ACC112 (cell line): ENCODE data around the gene ZNF581.

ENCODE experiments used
- H2AFZ ChIP-seq: fragments of 200-600 bp; sonication (generic); one replicate; pipeline ENCODE4 v1.6.0; 2017; ENCODE audit warnings: antibody characterized with exemption, low read length; ENCODE audit not compliant: unreplicated experiment
- H3K27ac ChIP-seq: fragments of 200-600 bp; sonication (generic); 2 replicates; pipeline ENCODE4 v1.5.1; 2014; ENCODE audit warnings: low read depth, mild to moderate bottlenecking, antibody characterized with exemption, low read length, moderate library complexity
- H3K27me3 ChIP-seq: fragments of 200-600 bp; sonication (generic); 2 replicates; pipeline ENCODE4 v1.6.1; 2014; ENCODE audit warnings: mild to moderate bottlenecking, antibody characterized with exemption, low read length, moderate library complexity, mixed read lengths; ENCODE audit not compliant: insufficient read depth
- H3K36me3 ChIP-seq: fragments of 200-600 bp; sonication (generic); 2 replicates; pipeline ENCODE4 v1.6.1; 2016; ENCODE audit warnings: mild to moderate bottlenecking, antibody characterized with exemption, low read length, moderate library complexity, mixed read lengths; ENCODE audit not compliant: insufficient read depth
- H3K4me1 ChIP-seq: fragments of 200-600 bp; sonication (generic); one replicate; pipeline ENCODE4 v1.6.1; 2016; ENCODE audit warnings: low read length, mixed read lengths; ENCODE audit not compliant: insufficient read depth, unreplicated experiment, control insufficient read depth
- H3K4me3 ChIP-seq: fragments of 200-600 bp; sonication (generic); 2 replicates; pipeline ENCODE4 v1.5.1; 2014; ENCODE audit warnings: mild to moderate bottlenecking, low read depth, low read length
- H3K79me2 ChIP-seq: fragments of 200-600 bp; sonication (generic); one replicate; pipeline ENCODE4 v1.6.0; 2016; ENCODE audit warnings: low read length; ENCODE audit not compliant: control insufficient read depth, unreplicated experiment, insufficient read depth

The ZNF581 gene

DNA sequence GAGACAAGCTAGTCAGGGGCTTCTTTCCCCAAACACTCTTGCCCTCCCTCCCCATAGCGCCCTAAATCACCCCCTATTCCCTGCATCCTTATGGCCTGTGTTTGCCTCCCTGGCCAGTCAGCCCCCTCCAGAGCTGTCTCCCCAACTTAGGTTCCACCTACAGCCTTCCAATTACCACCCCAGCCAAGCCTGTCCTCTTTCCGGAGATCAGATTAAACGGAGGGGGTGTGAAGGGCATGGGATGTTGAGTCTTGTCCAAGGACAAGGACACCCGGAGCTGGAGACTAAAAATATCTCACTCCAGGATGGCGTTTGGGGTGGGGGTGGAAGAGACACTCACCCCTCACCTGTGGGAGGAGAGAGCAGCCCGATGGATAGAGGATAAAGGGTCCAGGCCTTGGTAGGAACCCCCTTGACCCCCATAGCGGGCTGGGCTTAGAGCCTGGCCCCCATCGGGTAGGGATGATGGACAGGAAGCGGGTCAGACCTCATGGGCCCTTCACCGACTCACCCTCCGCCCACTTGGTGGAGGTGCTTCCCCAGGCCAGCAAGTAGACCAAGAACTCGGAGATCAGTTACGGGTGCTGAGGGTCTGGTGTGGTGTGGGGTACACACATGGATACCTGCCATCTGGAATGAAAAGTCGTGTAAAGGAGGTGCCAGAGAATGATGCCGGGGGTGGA lies 32.0 kb upstream of the ZNF581 start:
- H2AFZ ChIP-seq: no peak overlapping the region
- H3K79me2 ChIP-seq: peaks cover 26% of the 10 kb centered on the region
- H3K4me1 ChIP-seq: peaks cover 6% of the 10 kb centered on the region
- no peaks in the 10 kb centered on the region for H3K27me3 ChIP-seq
- H3K27ac ChIP-seq: no peak overlapping the region
- peaks cover 10% of the 10 kb centered on the region; the same call in 1 of the 2 replicates for H3K36me3 ChIP-seq
- H3K4me3 ChIP-seq: no peak overlapping the region

DNA sequence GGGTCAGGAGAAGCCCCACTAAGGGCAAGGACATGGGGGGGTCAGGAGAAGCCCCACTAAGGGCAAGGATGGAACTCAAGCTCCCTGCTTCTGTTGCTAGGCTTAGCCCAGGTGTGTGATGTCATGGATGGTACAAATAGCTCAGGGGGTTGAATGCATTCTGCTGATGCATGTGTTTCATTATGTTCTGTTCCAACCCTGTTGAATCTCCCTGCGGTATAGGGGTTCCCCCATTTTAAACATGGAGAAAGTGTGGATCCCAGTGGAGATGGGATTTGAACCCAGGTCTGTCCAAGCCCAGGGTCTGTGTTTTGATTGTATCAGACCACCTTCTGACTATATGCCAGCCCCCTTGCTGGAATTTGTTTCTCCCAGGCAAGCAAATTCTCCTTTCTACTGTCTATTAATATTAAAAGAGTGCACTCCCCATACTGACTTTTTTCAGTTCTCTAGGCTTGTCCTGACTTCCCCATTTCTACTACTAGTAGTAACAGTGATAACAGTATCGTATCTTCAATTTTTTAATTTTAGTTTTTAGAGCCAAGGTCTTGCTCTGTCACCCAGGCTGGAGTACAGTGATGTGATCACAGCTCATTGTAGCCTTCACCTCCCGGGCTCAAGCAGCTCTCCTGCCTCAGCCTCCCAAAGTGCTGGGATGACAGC lies 31.3 kb upstream of the ZNF581 start:
- Histone ChIP-seq H3K36me3 (peaks cover 10% of the 10 kb centered on the region; the same call in 1 of the 2 replicates), H3K27me3 (no peaks in the 10 kb centered on the region), H3K27ac (no peak overlapping the region), H3K4me1 (no peaks in the 10 kb centered on the region), H2AFZ (no peak overlapping the region), H3K79me2 (peaks cover 20% of the 10 kb centered on the region), H3K4me3 (no peak overlapping the region)

DNA sequence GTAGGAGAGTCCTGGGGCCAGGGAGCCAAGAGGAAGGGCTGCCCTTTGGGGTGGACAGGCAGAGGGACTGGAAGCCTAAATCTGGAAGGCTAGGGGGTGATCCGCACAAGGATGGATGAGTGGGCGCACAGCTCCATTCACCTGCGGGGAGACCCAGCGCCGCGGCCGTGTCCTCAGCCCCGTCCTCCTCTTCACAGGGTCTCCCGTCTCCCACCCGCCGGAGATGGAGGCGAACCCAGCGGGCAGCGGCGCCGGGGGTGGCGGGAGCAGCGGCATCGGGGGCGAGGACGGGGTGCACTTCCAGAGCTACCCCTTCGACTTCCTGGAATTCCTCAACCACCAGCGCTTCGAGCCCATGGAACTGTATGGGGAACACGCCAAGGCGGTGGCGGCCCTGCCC lies 30.1 kb upstream of the ZNF581 start:
- Histone ChIP-seq H2AFZ (no peak overlapping the region), H3K4me1 (no peaks in the 10 kb centered on the region), H3K27me3 (no peaks in the 10 kb centered on the region), H3K36me3 (peaks cover 10% of the 10 kb centered on the region; the same call in 1 of the 2 replicates), H3K79me2 (peaks cover 11% of the 10 kb centered on the region), H3K4me3 (no peak overlapping the region), H3K27ac (no peak overlapping the region)

GRCh38 chr19:55613930-55614710 lies 29.3 kb upstream of the ZNF581 start:
- no peak overlapping the region for H2AFZ ChIP-seq
- H3K27ac ChIP-seq: no peak overlapping the region
- H3K79me2 ChIP-seq: peaks cover 11% of the 10 kb centered on the region
- no peaks in the 10 kb centered on the region for H3K4me1 ChIP-seq
- no peaks in the 10 kb centered on the region for H3K27me3 ChIP-seq
- no peak overlapping the region for H3K4me3 ChIP-seq
- peaks cover 9% of the 10 kb centered on the region; the same call in 1 of the 2 replicates for H3K36me3 ChIP-seq

GRCh38 chr19:55614711-55615542 lies 28.5 kb upstream of the ZNF581 start:
- H3K79me2 ChIP-seq: peaks cover 10% of the 10 kb centered on the region
- H2AFZ ChIP-seq: no peak overlapping the region
- H3K27me3 ChIP-seq: no peaks in the 10 kb centered on the region
- no peak overlapping the region for H3K4me3 ChIP-seq
- H3K4me1 ChIP-seq: no peaks in the 10 kb centered on the region
- peaks cover 1% of the 10 kb centered on the region; the same call in 1 of the 2 replicates for H3K36me3 ChIP-seq
- no peak overlapping the region for H3K27ac ChIP-seq

DNA sequence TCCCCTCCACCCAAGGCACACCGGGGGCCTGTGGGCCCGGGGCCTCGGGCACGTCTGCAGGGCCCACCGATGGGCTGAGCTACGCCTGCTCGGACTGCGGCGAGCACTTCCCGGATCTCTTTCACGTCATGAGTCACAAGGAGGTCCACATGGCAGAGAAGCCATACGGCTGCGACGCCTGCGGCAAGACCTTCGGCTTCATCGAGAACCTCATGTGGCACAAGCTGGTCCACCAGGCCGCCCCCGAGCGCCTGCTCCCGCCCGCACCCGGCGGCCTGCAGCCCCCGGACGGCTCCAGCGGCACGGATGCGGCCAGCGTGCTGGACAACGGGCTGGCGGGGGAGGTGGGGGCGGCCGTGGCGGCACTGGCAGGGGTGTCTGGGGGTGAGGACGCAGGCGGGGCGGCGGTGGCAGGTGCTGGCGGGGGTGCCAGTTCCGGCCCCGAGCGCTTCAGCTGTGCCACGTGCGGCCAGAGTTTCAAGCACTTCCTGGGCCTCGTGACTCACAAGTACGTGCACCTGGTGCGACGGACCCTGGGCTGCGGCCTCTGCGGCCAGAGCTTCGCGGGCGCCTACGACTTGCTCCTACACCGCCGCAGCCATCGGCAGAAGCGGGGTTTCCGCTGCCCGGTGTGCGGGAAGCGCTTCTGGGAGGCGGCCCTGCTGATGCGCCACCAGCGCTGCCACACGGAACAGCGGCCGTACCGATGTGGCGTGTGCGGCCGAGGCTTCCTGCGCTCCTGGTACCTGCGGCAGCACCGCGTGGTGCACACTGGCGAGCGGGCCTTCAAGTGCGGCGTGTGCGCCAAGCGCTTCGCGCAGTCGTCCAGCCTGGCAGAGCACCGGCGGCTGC lies 27.7 kb upstream of the ZNF581 start:
- Histone ChIP-seq H3K79me2 (peaks cover 7% of the 10 kb centered on the region), H3K27ac (no peak overlapping the region), H3K4me3 (no peak overlapping the region), H2AFZ (no peak overlapping the region), H3K4me1 (no peaks in the 10 kb centered on the region), H3K36me3 (no peaks in the 10 kb centered on the region), H3K27me3 (no peaks in the 10 kb centered on the region)

GRCh38 chr19:55616395-55616875 lies 27.0 kb upstream of the ZNF581 start:
- Histone ChIP-seq H3K27ac (no peak overlapping the region), H3K36me3 (no peaks in the 10 kb centered on the region)

GRCh38 chr19:55617426-55617825 lies 26.0 kb upstream of the ZNF581 start:
- H3K4me3 ChIP-seq: no peak overlapping the region
- no peak overlapping the region for H2AFZ ChIP-seq
- no peaks in the 10 kb centered on the region for H3K79me2 ChIP-seq
- H3K27me3 ChIP-seq: no peaks in the 10 kb centered on the region
- H3K36me3 ChIP-seq: no peaks in the 10 kb centered on the region
- no peaks in the 10 kb centered on the region for H3K4me1 ChIP-seq
- H3K27ac ChIP-seq: no peak overlapping the region

More at GRCh38 chr19:55616395-55616875, 27.0 kb upstream of the ZNF581 start:
- no peak overlapping the region for H3K4me3 ChIP-seq
- H2AFZ ChIP-seq: no peak overlapping the region
- no peaks in the 10 kb centered on the region for H3K27me3 ChIP-seq
- peaks cover 3% of the 10 kb centered on the region for H3K79me2 ChIP-seq
- no peaks in the 10 kb centered on the region for H3K4me1 ChIP-seq

DNA sequence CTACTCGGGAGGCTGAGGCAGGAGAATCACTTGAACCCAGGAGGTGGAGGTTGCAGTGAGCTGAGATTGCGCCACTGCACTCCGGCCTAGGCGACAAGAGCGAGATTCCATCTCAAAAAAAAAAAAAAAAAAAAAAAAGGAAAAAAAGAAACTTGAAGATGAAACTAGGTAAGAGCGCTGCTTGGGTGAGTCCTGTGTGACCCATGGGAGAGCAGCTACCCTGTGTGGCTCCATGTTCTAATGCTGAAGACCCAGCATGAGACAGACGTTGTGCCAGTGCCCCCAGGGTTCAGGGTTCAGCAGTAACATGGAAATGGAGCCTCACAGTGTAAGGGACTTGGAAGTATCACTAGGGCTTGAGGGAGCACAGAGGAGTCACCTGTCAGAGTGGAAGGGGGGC lies 25.0 kb upstream of the ZNF581 start:
- H3K36me3 ChIP-seq: no peaks in the 10 kb centered on the region
- no peaks in the 10 kb centered on the region for H3K79me2 ChIP-seq
- no peak overlapping the region for H3K4me3 ChIP-seq
- no peak overlapping the region for H3K27ac ChIP-seq
- no peaks in the 10 kb centered on the region for H3K27me3 ChIP-seq
- H2AFZ ChIP-seq: no peak overlapping the region
- H3K4me1 ChIP-seq: no peaks in the 10 kb centered on the region
